ENCODE measurements around the gene E2F6. TPM values are rescaled to one million over a fixed set of nuclear protein-coding genes. Genes with fewer than 3 reads are reported as not detected.

E2F6 gene
- total and polyA plus RNA-seq, 2 donors (not counting 3 experiments of a cell fraction or from before 2014, with no cell fraction given), result 7.9 to 15.7 TPM

DNA sequence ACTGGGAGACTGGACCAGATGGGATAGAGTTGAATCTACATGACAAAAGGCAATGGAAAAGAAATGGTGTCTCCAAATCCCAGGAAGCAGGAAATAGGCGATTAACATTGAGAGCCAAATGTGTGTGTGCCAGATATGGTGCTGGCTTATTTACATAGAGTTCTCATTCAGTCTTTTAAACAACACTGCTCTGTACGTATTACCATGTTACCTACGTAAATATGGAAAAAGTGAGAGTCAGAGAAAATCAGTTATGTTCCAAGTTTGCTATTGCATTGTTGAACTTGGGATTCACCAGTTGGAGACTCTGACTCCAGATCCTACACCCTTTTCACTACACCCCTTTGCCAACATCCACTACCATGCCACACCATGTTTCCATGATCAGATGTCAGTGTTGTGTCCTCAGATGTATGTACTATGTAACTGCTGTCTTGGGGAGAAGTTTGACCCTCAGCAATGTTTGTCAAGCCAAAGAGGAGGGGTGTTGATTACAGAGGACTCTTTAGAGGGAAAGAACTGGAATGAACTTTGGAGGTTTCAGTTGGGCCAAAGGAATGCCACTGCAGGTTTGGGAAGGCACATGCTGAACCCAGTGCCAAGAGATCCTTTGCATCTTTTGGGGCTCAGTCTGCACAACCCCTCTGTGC lies 48.2 kb upstream of the E2F6 start:
- no peaks in the 10 kb centered on the region for H3K9me1 ChIP-seq (replicated peaks; ENCODE audit: control insufficient read depth, extremely low read depth, insufficient read depth, low read length)
- H3K4me3 ChIP-seq (replicated peaks in 1 of 3; ENCODE audit: insufficient read depth in 1 of 3, low read depth in 1 of 3, low read length in 3 of 3), result no peak overlapping the region
- TF ChIP-seq JUN (IDR thresholded peaks at IDR 0.05; ENCODE audit: borderline replicate concordance, insufficient read depth, insufficient read length, low read depth), result no peak
- TF ChIP-seq EZH2 (IDR thresholded peaks at IDR 0.05; ENCODE audit: borderline replicate concordance, low read depth, low read length, severe bottlenecking), result no peak
- TF ChIP-seq POLR2AphosphoS5 (IDR thresholded peaks at IDR 0.05; ENCODE audit: insufficient read depth, low read depth, low read length), result no peak
- TF ChIP-seq, protein P1, sequence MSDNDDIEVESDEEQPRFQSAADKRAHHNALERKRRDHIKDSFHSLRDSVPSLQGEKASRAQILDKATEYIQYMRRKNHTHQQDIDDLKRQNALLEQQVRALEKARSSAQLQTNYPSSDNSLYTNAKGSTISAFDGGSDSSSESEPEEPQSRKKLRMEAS (IDR thresholded peaks at IDR 0.05; ENCODE audit: insufficient read depth, insufficient read length), result no peak
- TF ChIP-seq GATA2 (IDR thresholded peaks at IDR 0.05; ENCODE audit: insufficient read depth, insufficient read length, low read depth, low read length), result no peak
- no peak for TF ChIP-seq FOS (IDR thresholded peaks at IDR 0.05; ENCODE audit: borderline replicate concordance, insufficient read depth, low read length)
- TF ChIP-seq MYC (IDR thresholded peaks at IDR 0.05; ENCODE audit: low read depth, low read length), result no peak
- POLR2A ChIA-PET, result no interaction called here
- H3K9ac ChIP-seq (replicated peaks; ENCODE audit: extremely low read depth, insufficient read depth, low read length), result no peak overlapping the region
- DNase-seq (ENCODE audit: low read depth, low spot score), result no peak
- BruUV-seq (replicated peaks), result no TSS peak
- H3K27ac ChIP-seq (ENCODE audit: insufficient read depth, low read depth, low read length), result no peak overlapping the region
- H3K36me3 ChIP-seq (ENCODE audit: control insufficient read depth in 2 of 2, extremely low read depth in 1 of 2, insufficient read depth in 2 of 2, low read length in 2 of 2), result no peaks in the 10 kb centered on the region
- H3K79me2 ChIP-seq (ENCODE audit: control insufficient read depth, insufficient read depth, low read length), result no peaks in the 10 kb centered on the region
- no peaks in the 10 kb centered on the region for H4K20me1 ChIP-seq (replicated peaks; ENCODE audit: control insufficient read depth, extremely low read depth, insufficient read depth, low read length)
- intact Hi-C loops (cut with micrococcal nuclease) (no loop called here), dilution Hi-C loops (cut with MboI; ENCODE audit: extremely low pct_ligation_motif_present, low sequenced_read_pairs) (no loop called here)
- H3K4me2 ChIP-seq (ENCODE audit: insufficient read depth, low read length), result no peak overlapping the region
- H3K4me1 ChIP-seq (ENCODE audit: control insufficient read depth, extremely low read depth, insufficient read depth, low read length), result no peaks in the 10 kb centered on the region
- no peaks in the 10 kb centered on the region for H3K9me3 ChIP-seq (replicated peaks; ENCODE audit: control insufficient read depth, insufficient read depth, low read length)
- FAIRE-seq, result no peak
- CTCF ChIA-PET, result interaction anchor here (1.5 kb wide), 1 partner anchor 133 kb away, joined by 3 read pairs; no protein-coding TSS in a partner anchor
- H2AFZ ChIP-seq (ENCODE audit: low read depth, low read length), result no peak overlapping the region
- H3K27me3 ChIP-seq (ENCODE audit: control insufficient read depth in 2 of 2, insufficient read depth in 2 of 2, low read length in 2 of 2), result no peaks in the 10 kb centered on the region

- dilution Hi-C loops (cut with MboI; ENCODE audit: extremely low pct_ligation_motif_present, low sequenced_read_pairs), result no loop called here
- no peaks in the 10 kb centered on the region for H3K27me3 ChIP-seq (ENCODE audit: control insufficient read depth in 2 of 2, insufficient read depth in 2 of 2, low read length in 2 of 2)
- no peak overlapping the region for H2AFZ ChIP-seq (ENCODE audit: low read depth, low read length)
- POLR2A ChIA-PET, result no interaction called here
- no peak overlapping the region for H3K27ac ChIP-seq (ENCODE audit: insufficient read depth, low read depth, low read length)
- no TSS peak for BruUV-seq (replicated peaks)
- no peaks in the 10 kb centered on the region for H3K9me1 ChIP-seq (replicated peaks; ENCODE audit: control insufficient read depth, extremely low read depth, insufficient read depth, low read length)
- FAIRE-seq (no peak), DNase-seq (ENCODE audit: low read depth, low spot score) (no peak)
- H3K79me2 ChIP-seq (ENCODE audit: control insufficient read depth, insufficient read depth, low read length), result no peaks in the 10 kb centered on the region
- H3K4me1 ChIP-seq (ENCODE audit: control insufficient read depth, extremely low read depth, insufficient read depth, low read length), result no peaks in the 10 kb centered on the region
- H3K4me3 ChIP-seq (replicated peaks in 1 of 3; ENCODE audit: insufficient read depth in 1 of 3, low read depth in 1 of 3, low read length in 3 of 3), result no peak overlapping the region
- no peaks in the 10 kb centered on the region for H3K9me3 ChIP-seq (replicated peaks; ENCODE audit: control insufficient read depth, insufficient read depth, low read length)
- TF ChIP-seq JUN (IDR thresholded peaks at IDR 0.05; ENCODE audit: borderline replicate concordance, insufficient read depth, insufficient read length, low read depth) (no peak), POLR2A (IDR thresholded peaks at IDR 0.05; ENCODE audit: low read depth, low read length) (no peak), MYC (IDR thresholded peaks at IDR 0.05; ENCODE audit: low read depth, low read length) (no peak), CTCF (IDR thresholded peaks at IDR 0.05; ENCODE audit: extremely low read depth in 1 of 2, insufficient read depth in 1 of 2, low read depth in 1 of 2, low read length in 2 of 2) (no peak), FOS (IDR thresholded peaks at IDR 0.05; ENCODE audit: borderline replicate concordance, insufficient read depth, low read length) (no peak), POLR2AphosphoS5 (IDR thresholded peaks at IDR 0.05; ENCODE audit: insufficient read depth, low read depth, low read length) (no peak), EZH2 (IDR thresholded peaks at IDR 0.05; ENCODE audit: borderline replicate concordance, low read depth, low read length, severe bottlenecking) (no peak), GATA2 (IDR thresholded peaks at IDR 0.05; ENCODE audit: insufficient read depth, insufficient read length, low read depth, low read length) (no peak)
- TF ChIP-seq, protein P1 (IDR thresholded peaks at IDR 0.05; ENCODE audit: insufficient read depth, insufficient read length), result no peak
- no peaks in the 10 kb centered on the region for H3K36me3 ChIP-seq (ENCODE audit: control insufficient read depth in 2 of 2, extremely low read depth in 1 of 2, insufficient read depth in 2 of 2, low read length in 2 of 2)
- H4K20me1 ChIP-seq (replicated peaks; ENCODE audit: control insufficient read depth, extremely low read depth, insufficient read depth, low read length), result no peaks in the 10 kb centered on the region
- H3K9ac ChIP-seq (replicated peaks; ENCODE audit: extremely low read depth, insufficient read depth, low read length), result no peak overlapping the region
- intact Hi-C loops (cut with micrococcal nuclease), result no loop called here
- H3K4me2 ChIP-seq (ENCODE audit: insufficient read depth, low read length), result no peak overlapping the region
- CTCF ChIA-PET, result interaction anchor here (1.7 kb wide), 1 partner anchor 36 kb away, joined by 5 read pairs; no protein-coding TSS in a partner anchor
These were observed 47.4 kb upstream of the E2F6 start for GRCh38 chr2:11513319-11513718.
